COLO668 (cell line): ENCODE measurements around the gene IL17RC.
A peak's percentile ranks its signal among the peaks of the same experiment; 100 is the strongest.

Experiments
- DNase-seq: peaks from one replicate; lab custom pipeline; 2025; ENCODE audit not compliant: unreplicated experiment; lab: John Stamatoyannopoulos, UW

IL17RC gene

GRCh38 chr3:9976721-9977709 is 60.1 kb downstream of the IL17RC start:
- DNase-seq, result peak; percentile 20

- DNase-seq, result no peak
Measured at GRCh38 chr3:9978710-9979305, 61.9 kb downstream of the IL17RC start.

DNA sequence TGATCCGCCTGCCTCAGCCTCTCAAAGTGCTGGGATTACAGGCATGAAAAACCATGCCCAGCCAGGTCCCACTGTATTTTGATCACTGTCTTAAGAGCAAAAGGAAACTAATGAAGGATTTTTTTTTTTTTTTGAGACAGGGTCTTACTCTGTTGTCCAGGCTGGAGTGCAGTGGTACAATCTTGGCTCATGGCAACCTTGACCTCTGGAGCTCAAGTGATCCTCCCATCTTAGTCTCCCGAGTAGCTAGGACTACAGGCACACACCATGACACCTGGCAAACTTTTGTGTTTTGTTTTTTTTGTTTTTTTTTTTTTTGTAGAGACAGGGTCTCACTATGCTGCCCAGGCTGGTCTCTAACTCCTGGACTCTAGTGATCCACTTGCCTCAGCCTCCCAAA is 63.4 kb downstream of the IL17RC start:
- DNase-seq, result no peak
